ENCODE data around the gene COQ8B. TPM values are rescaled to one million over a fixed set of nuclear protein-coding genes. Genes with fewer than 3 reads are reported as not detected.
A peak's percentile ranks its signal among the peaks of the same experiment; 100 is the strongest.

COQ8B gene
- total and polyA plus RNA-seq, 2 donors (not counting 1 experiment from before 2014, with no cell fraction given): 58.9 to 62.6 TPM

- Mint-ChIP-seq H3K27ac (no peak overlapping the region), H3K9me3 (ENCODE audit: insufficient read depth) (no peaks in the 10 kb centered on the region), H3K4me1 (peaks cover 9% of the 10 kb centered on the region), H3K27me3 (no peaks in the 10 kb centered on the region), H3K4me3 (peak overlapping the region; percentile 66)
- intact Hi-C loops (cut with micrococcal nuclease): no loop called here
- H3K36me3 ChIP-seq (replicated peaks in 1 of 2; ENCODE audit: control extremely low read depth in 1 of 2, control insufficient read depth in 1 of 2, extremely low read depth in 1 of 2, insufficient read depth in 2 of 2, low read length in 1 of 2): peaks cover 0 to 14% of the 10 kb centered on the region in 2 experiments
- POLR2A ChIA-PET: no interaction called here
- no peaks in the 10 kb centered on the region for H4K20me1 ChIP-seq (ENCODE audit: control insufficient read depth, insufficient read depth, low read length, poor library complexity, severe bottlenecking)
- H3K4me3 ChIP-seq (ENCODE audit: control extremely low read depth in 1 of 5, extremely low read depth in 1 of 5, insufficient read depth in 1 of 5, low read depth in 2 of 5, low read length in 4 of 5): no peak overlapping the region
- no peak overlapping the region for H3K4me2 ChIP-seq (replicated peaks; ENCODE audit: low read depth, low read length, poor library complexity, severe bottlenecking)
- H3K9ac ChIP-seq (ENCODE audit: low read length): no peak overlapping the region
- H3K27ac ChIP-seq (ENCODE audit: low read length in 2 of 2): no peak overlapping the region
- ATAC-seq (ENCODE audit: low read depth) (no peak), DNase-seq (no peak)
- CTCF ChIA-PET: interaction anchor here (1.4 to 2.0 kb wide), 2 partner anchors 29 to 128 kb away, joined by 5 to 6 read pairs; no protein-coding TSS in a partner anchor
- TF ChIP-seq CTCF (IDR thresholded peaks at IDR 0.05): no peak
- no peak for TF ChIP-seq EZH2 (IDR thresholded peaks at IDR 0.05; ENCODE audit: borderline replicate concordance, insufficient read depth, low read depth, low read length, poor library complexity, severe bottlenecking)
- H3K79me2 ChIP-seq (ENCODE audit: control insufficient read depth, insufficient read depth, low read length): no peaks in the 10 kb centered on the region
- no peak overlapping the region for H2AFZ ChIP-seq (ENCODE audit: insufficient read depth, low read depth, low read length, poor library complexity, severe bottlenecking)
- WGBS (ENCODE audit: insufficient coverage): 96% methylated on average over 10 of the region's 14 CpGs
- H3K27me3 ChIP-seq (replicated peaks in 1 of 4; ENCODE audit: control extremely low read depth in 1 of 4, control insufficient read depth in 3 of 4, insufficient read depth in 4 of 4, low read length in 3 of 4): no peaks in the 10 kb centered on the region
- H3K4me1 ChIP-seq (ENCODE audit: control insufficient read depth in 2 of 2, insufficient read depth in 2 of 2, low read length in 2 of 2): peaks cover 36 to 42% of the 10 kb centered on the region in 2 donors
- no peaks in the 10 kb centered on the region for H3K9me3 ChIP-seq (ENCODE audit: control extremely low read depth in 1 of 3, control insufficient read depth in 2 of 3, insufficient read depth in 1 of 3, low read length in 2 of 3)
These were observed 24.5 kb downstream of the COQ8B start for GRCh38 chr19:40692212-40692551.

GRCh38 chr19:40691421-40692211 is 25.1 kb downstream of the COQ8B start:
- Mint-ChIP-seq H3K4me1 (peaks cover 9% of the 10 kb centered on the region), H3K4me3 (peak overlapping the region; percentile 97), H3K27ac (peak overlapping the region; percentile 53), H3K27me3 (no peaks in the 10 kb centered on the region), H3K9me3 (ENCODE audit: insufficient read depth) (no peaks in the 10 kb centered on the region)
- H3K27me3 ChIP-seq (replicated peaks in 1 of 4; ENCODE audit: control extremely low read depth in 1 of 4, control insufficient read depth in 3 of 4, insufficient read depth in 4 of 4, low read length in 3 of 4): no peaks in the 10 kb centered on the region
- H3K36me3 ChIP-seq (replicated peaks in 1 of 2; ENCODE audit: control extremely low read depth in 1 of 2, control insufficient read depth in 1 of 2, extremely low read depth in 1 of 2, insufficient read depth in 2 of 2, low read length in 1 of 2): peaks cover 0 to 14% of the 10 kb centered on the region in 2 experiments
- H3K9me3 ChIP-seq (ENCODE audit: control extremely low read depth in 1 of 3, control insufficient read depth in 2 of 3, insufficient read depth in 1 of 3, low read length in 2 of 3): no peaks in the 10 kb centered on the region
- H3K4me3 ChIP-seq (ENCODE audit: control extremely low read depth in 1 of 5, extremely low read depth in 1 of 5, insufficient read depth in 1 of 5, low read depth in 2 of 5, low read length in 4 of 5): peak overlapping the region in 2 of 5 experiments; percentile 62 to 87
- H3K79me2 ChIP-seq (ENCODE audit: control insufficient read depth, insufficient read depth, low read length): no peaks in the 10 kb centered on the region
- ATAC-seq (ENCODE audit: low read depth) (no peak), DNase-seq (peak; percentile 53)
- H3K4me2 ChIP-seq (replicated peaks; ENCODE audit: low read depth, low read length, poor library complexity, severe bottlenecking): peak overlapping the region; percentile 100
- intact Hi-C loops (cut with micrococcal nuclease): no loop called here
- no peaks in the 10 kb centered on the region for H4K20me1 ChIP-seq (ENCODE audit: control insufficient read depth, insufficient read depth, low read length, poor library complexity, severe bottlenecking)
- WGBS (ENCODE audit: insufficient coverage): 81% methylated on average over 18 of the region's 24 CpGs
- H3K27ac ChIP-seq (ENCODE audit: low read length in 2 of 2): no peak overlapping the region
- TF ChIP-seq CTCF (IDR thresholded peaks at IDR 0.05) (no peak), EZH2 (IDR thresholded peaks at IDR 0.05; ENCODE audit: borderline replicate concordance, insufficient read depth, low read depth, low read length, poor library complexity, severe bottlenecking) (no peak)
- peaks cover 42 to 48% of the 10 kb centered on the region in 2 donors for H3K4me1 ChIP-seq (ENCODE audit: control insufficient read depth in 2 of 2, insufficient read depth in 2 of 2, low read length in 2 of 2)
- CTCF ChIA-PET: interaction anchor here (1.4 to 2.0 kb wide), 3 partner anchors 28 to 128 kb away, joined by 5 to 6 read pairs (median 5); no protein-coding TSS in a partner anchor
- H2AFZ ChIP-seq (ENCODE audit: insufficient read depth, low read depth, low read length, poor library complexity, severe bottlenecking): peak overlapping the region; percentile 85
- peak overlapping the region; percentile 78 for H3K9ac ChIP-seq (ENCODE audit: low read length)
- POLR2A ChIA-PET: interaction anchor here (0.9 to 1.4 kb wide), 4 partner anchors 24 to 86 kb away, joined by 3 to 7 read pairs (median 4); partner anchors contain the start of genes ACTMAP, RAB4B and SNRPA
